B cell (primary cell): ENCODE data around the gene PRKD2. TPM values are rescaled to one million over a fixed set of nuclear protein-coding genes. Genes with fewer than 3 reads are reported as not detected.

Source experiments
- ATAC-seq: fragments of 200-7000 bp; cut with Tn5 transposase; one replicate; pipeline ENCODE4 v1.10.0; 2021; ENCODE audit warnings: low read depth, mild to moderate bottlenecking, moderate number of reproducible peaks, moderate library complexity
- CTCF ChIA-PET: fragments of 350-600 bp; sonication (Branson Sonifier 250); formaldehyde crosslinking; loops from one replicate; lab custom pipeline; 2021; ENCODE audit warnings: antibody characterized with exemption, inconsistent platforms; lab: Charles Lee
- POLR2A ChIA-PET: fragments of 350-600 bp; sonication (Branson Sonifier 250); formaldehyde crosslinking; loops from one replicate; lab custom pipeline; 2021; ENCODE audit warnings: antibody characterized with exemption; lab: Charles Lee
- DNase-seq: peaks from one replicate; pipeline ENCODE4 v3.0.0; 2013
- H2AFZ ChIP-seq: 2 replicates; pipeline ENCODE4 v1.6.1; 2012; ENCODE audit warnings: mild to moderate bottlenecking, low read depth, low read length; ENCODE audit not compliant: insufficient read depth, poor library complexity, severe bottlenecking
- H3K27ac ChIP-seq, 2 donors: 1 replicate in 1 of 2; 2 replicates in 1 of 2; pipeline ENCODE4 v1.5.1; 2012 to 2013; ENCODE audit warnings: low read length in 2 of 2, mild to moderate bottlenecking in 2 of 2, moderate library complexity in 1 of 2
- H3K27me3 ChIP-seq, 4 experiments: fragments of 200-600 bp in 1 of 4; sonication (generic) in 1 of 4; replicated peaks in 1 of 4; 1 replicate in 2 of 4; 2 replicates in 2 of 4; pipeline versions ENCODE4 v1.6.1 to v1.7.0; 2013 to 2016; ENCODE audit warnings: low read length in 3 of 4, mild to moderate bottlenecking in 2 of 4, mixed read lengths in 1 of 4, moderate library complexity in 1 of 4; ENCODE audit not compliant: insufficient read depth in 4 of 4, control insufficient read depth in 3 of 4; ENCODE audit errors: control extremely low read depth in 1 of 4
- H3K36me3 ChIP-seq, 2 experiments: replicated peaks in 1 of 2; 1 replicate in 1 of 2; 2 replicates in 1 of 2; pipeline versions ENCODE4 v1.6.1 to v1.7.1; 2013; ENCODE audit warnings: low read length in 1 of 2; ENCODE audit not compliant: insufficient read depth in 2 of 2, control insufficient read depth in 1 of 2; ENCODE audit errors: control extremely low read depth in 1 of 2, extremely low read depth in 1 of 2
- H3K4me1 ChIP-seq, 2 donors: fragments of 200-600 bp in 1 of 2; sonication (generic) in 1 of 2; 1 replicate in 1 of 2; 2 replicates in 1 of 2; pipeline versions ENCODE4 v1.5.1 to v1.6.1; 2013 to 2017; ENCODE audit warnings: low read length in 2 of 2; ENCODE audit not compliant: control insufficient read depth in 2 of 2, insufficient read depth in 2 of 2
- H3K4me2 ChIP-seq: replicated peaks from 2 replicates; pipeline ENCODE3; 2012; ENCODE audit warnings: mild to moderate bottlenecking, low read depth, low read length; ENCODE audit not compliant: poor library complexity, severe bottlenecking
- H3K4me3 ChIP-seq, 5 experiments: fragments of 200-600 bp in 1 of 5; sonication (generic) in 1 of 5; 1 replicate in 3 of 5; 2 replicates in 2 of 5; pipeline versions ENCODE4 v1.5.1 to v1.7.0; 2011 to 2016; ENCODE audit warnings: low read length in 4 of 5, mild to moderate bottlenecking in 4 of 5, low read depth in 2 of 5, control low read depth in 1 of 5, moderate library complexity in 1 of 5; ENCODE audit not compliant: insufficient read depth in 1 of 5; ENCODE audit errors: control extremely low read depth in 1 of 5, extremely low read depth in 1 of 5
- H3K79me2 ChIP-seq: fragments of 200-600 bp; sonication (generic); one replicate; pipeline ENCODE4 v1.6.0; 2016; ENCODE audit warnings: low read length; ENCODE audit not compliant: control insufficient read depth, insufficient read depth
- H3K9ac ChIP-seq: fragments of 200-600 bp; sonication (generic); 2 replicates; pipeline ENCODE4 v1.6.1; 2017; ENCODE audit warnings: mild to moderate bottlenecking, low read length, moderate library complexity
- H3K9me3 ChIP-seq, 3 donors: one replicate each; pipeline versions ENCODE4 v1.6.1 to v1.7.1; 2013; ENCODE audit warnings: low read length in 2 of 3; ENCODE audit not compliant: control insufficient read depth in 2 of 3, insufficient read depth in 1 of 3; ENCODE audit errors: control extremely low read depth in 1 of 3
- H4K20me1 ChIP-seq: 2 replicates; pipeline ENCODE4 v1.6.0; 2012; ENCODE audit warnings: mild to moderate bottlenecking, low read length; ENCODE audit not compliant: insufficient read depth, control insufficient read depth, poor library complexity, severe bottlenecking
- H3K27ac Mint-ChIP-seq: one replicate; pipeline ENCODE4 v1.8.0; 2021; ENCODE audit warnings: mixed read lengths
- H3K27me3 Mint-ChIP-seq: one replicate; pipeline ENCODE4 v1.8.0; 2021; ENCODE audit warnings: mixed read lengths
- H3K4me1 Mint-ChIP-seq: one replicate; pipeline ENCODE4 v1.8.0; 2021; ENCODE audit warnings: mixed read lengths
- H3K4me3 Mint-ChIP-seq: one replicate; pipeline ENCODE4 v1.8.0; 2021; ENCODE audit warnings: mixed read lengths
- H3K9me3 Mint-ChIP-seq: one replicate; pipeline ENCODE4 v1.8.0; 2022; ENCODE audit warnings: mixed read lengths; ENCODE audit not compliant: insufficient read depth
- EZH2 ChIP-seq: IDR thresholded peaks from 2 replicates; pipeline ENCODE4 v1.6.1; 2012; ENCODE audit warnings: borderline replicate concordance, low read depth, mild to moderate bottlenecking, moderate library complexity, low read length; ENCODE audit not compliant: insufficient read depth, poor library complexity, severe bottlenecking
- WGBS: methylation state at CpG from one replicate; pipeline ENCODE4 v1.1.5; 2013; ENCODE audit warnings: missing lambda C conversion rate; ENCODE audit not compliant: insufficient coverage; 5-methylcytosine and 5-hydroxymethylcytosine counted together
- intact Hi-C: fragments of 100-400 bp; cut with micrococcal nuclease; formaldehyde crosslinking; loops from one replicate; pipeline ENCODE4 v1.10.0; 2022
- polyA plus RNA-seq: library from polyadenylated mRNA; depleted of rRNA; stranded (reverse); fragments of >200 nt; gene quantifications from 2 replicates; pipeline ENCODE4 v1.2.3, GENCODE V29; 2012
- total RNA-seq, 2 donors: library from RNA; stranded (reverse); fragments of 120-200 nt in 1 of 2; gene quantifications; 1 replicate in 1 of 2; 2 replicates in 1 of 2; pipeline versions ENCODE4 v1.2.3 to v1.2.4, GENCODE V29; 2013 to 2022
- TF ChIP-seq, protein P1 (sequence below): fragments of 200-600 bp; IDR thresholded peaks from one replicate; pipeline ENCODE4 v1.8.0; 2022; ENCODE audit warnings: antibody characterized with exemption, mild to moderate bottlenecking

The PRKD2 gene
- total and polyA plus RNA-seq, 2 donors (not counting 1 experiment from before 2014, with no cell fraction given): 192 to 208 TPM

DNA sequence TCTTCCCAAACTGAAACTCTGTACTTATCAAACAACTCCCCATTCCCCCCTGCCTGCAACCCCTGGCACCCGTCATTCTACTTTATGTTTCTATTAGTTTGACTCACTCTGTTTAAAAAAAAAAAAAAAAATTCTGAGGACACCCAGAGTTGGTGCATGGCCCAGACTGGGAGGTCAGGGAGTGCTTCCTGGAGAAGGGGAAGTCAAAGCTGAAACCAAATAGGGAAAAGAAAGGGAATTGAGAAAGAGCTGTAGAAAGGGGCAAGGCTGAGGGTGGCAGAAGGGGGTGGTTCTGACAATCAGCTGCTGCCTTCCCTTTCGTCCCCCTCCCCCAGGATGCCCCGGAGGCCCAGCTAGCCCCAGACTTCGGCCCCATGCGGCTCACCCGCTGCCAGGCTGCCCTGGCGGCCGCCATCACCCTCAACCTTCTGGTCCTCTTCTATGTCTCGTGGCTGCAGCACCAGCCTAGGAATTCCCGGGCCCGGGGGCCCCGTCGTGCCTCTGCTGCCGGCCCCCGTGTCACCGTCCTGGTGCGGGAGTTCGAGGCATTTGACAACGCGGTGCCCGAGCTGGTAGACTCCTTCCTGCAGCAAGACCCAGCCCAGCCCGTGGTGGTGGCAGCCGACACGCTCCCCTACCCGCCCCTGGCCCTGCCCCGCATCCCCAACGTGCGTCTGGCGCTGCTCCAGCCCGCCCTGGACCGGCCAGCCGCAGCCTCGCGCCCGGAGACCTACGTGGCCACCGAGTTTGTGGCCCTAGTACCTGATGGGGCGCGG lies 38.4 kb upstream of the PRKD2 start:
- Histone ChIP-seq H3K9me3 (no peaks in the 10 kb centered on the region), H3K79me2 (peaks cover 8% of the 10 kb centered on the region), H3K4me3 (no peak overlapping the region), H3K9ac (no peak overlapping the region), H3K4me1 (peaks cover 0 to 7% of the 10 kb centered on the region in 2 donors), H3K4me2 (no peak overlapping the region), H3K36me3 (no peaks in the 10 kb centered on the region), H4K20me1 (peaks cover 16% of the 10 kb centered on the region), H3K27me3 (no peaks in the 10 kb centered on the region), H2AFZ (no peak overlapping the region), H3K27ac (no peak overlapping the region)
- ATAC-seq (no peak), DNase-seq (no peak)
- H3K27me3 Mint-ChIP-seq: no peaks in the 10 kb centered on the region
- ChIA-PET POLR2A (interaction anchor here (0.8 kb wide), 1 partner anchor 36 kb away, joined by 3 read pairs; no protein-coding TSS in a partner anchor), CTCF (interaction anchor here (0.8 to 8.2 kb wide), 6 partner anchors 31 to 118 kb away, joined by 3 to 245 read pairs (median 12); no protein-coding TSS in a partner anchor)
- 96% methylated on average over 36 of the region's 39 CpGs for WGBS
- H3K27ac Mint-ChIP-seq: no peak overlapping the region
- intact Hi-C loops: no loop called here
- no peak for TF ChIP-seq EZH2
- TF ChIP-seq, protein P1, sequence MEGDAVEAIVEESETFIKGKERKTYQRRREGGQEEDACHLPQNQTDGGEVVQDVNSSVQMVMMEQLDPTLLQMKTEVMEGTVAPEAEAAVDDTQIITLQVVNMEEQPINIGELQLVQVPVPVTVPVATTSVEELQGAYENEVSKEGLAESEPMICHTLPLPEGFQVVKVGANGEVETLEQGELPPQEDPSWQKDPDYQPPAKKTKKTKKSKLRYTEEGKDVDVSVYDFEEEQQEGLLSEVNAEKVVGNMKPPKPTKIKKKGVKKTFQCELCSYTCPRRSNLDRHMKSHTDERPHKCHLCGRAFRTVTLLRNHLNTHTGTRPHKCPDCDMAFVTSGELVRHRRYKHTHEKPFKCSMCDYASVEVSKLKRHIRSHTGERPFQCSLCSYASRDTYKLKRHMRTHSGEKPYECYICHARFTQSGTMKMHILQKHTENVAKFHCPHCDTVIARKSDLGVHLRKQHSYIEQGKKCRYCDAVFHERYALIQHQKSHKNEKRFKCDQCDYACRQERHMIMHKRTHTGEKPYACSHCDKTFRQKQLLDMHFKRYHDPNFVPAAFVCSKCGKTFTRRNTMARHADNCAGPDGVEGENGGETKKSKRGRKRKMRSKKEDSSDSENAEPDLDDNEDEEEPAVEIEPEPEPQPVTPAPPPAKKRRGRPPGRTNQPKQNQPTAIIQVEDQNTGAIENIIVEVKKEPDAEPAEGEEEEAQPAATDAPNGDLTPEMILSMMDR: no peak
- H3K4me3 Mint-ChIP-seq: no peak overlapping the region
- peaks cover 15% of the 10 kb centered on the region for H3K4me1 Mint-ChIP-seq
- no peaks in the 10 kb centered on the region for H3K9me3 Mint-ChIP-seq
